Fibroblast of lung (primary cell): ENCODE results near the gene EXPH5.

Experiments used
- CTCF ChIP-seq, 2 donors: IDR thresholded peaks in 1 of 2; conservative IDR thresholded peaks in 1 of 2; 1 replicate in 1 of 2; 2 replicates in 1 of 2; pipeline ENCODE4 v1.5.1; 2011 to 2012; ENCODE audit warnings: low read length in 2 of 2, control low read depth in 1 of 2, inconsistent platforms in 1 of 2, low read depth in 1 of 2, mild to moderate bottlenecking in 1 of 2
- EZH2 ChIP-seq: IDR thresholded peaks from 2 replicates; pipeline ENCODE4 v1.5.1; 2012; ENCODE audit warnings: low read length, control low read depth, mild to moderate bottlenecking; ENCODE audit errors: missing control alignments

- TF ChIP-seq EZH2, result no peak
- TF ChIP-seq CTCF (conservative IDR thresholded peaks at IDR 0.05 in 1 of 2, IDR thresholded peaks at IDR 0.05 in 1 of 2; ENCODE audit: low read depth in 1 of 2, low read length in 2 of 2), result no peak
Observed at GRCh38 chr11:108538022-108538424, 55.5 kb downstream of the EXPH5 start.
